Stimulated activated effector memory CD8-positive, alpha-beta T cell treated with anti-CD3 and anti-CD28 coated beads, Interleukin-12 subunit alpha, Interleukin-12 subunit beta, amount 100 ng/mL, for 72 hours (primary cell): Measurements from ENCODE around the gene GEMIN2.
"Not testable (repeated sequence)": the region's sequence is repeated elsewhere in the genome, so short reads cannot be mapped to it uniquely, and the experiment has no call there.

ENCODE experiments used
- ATAC-seq: fragments of 150-1000 bp; cut with Tn5 transposase; 2 replicates; pipeline ENCODE4 v1.10.0; 2021
- DNase-seq, 2 donors: peaks; one replicate each; pipeline ENCODE4 v3.0.0; 2021 to 2022; ENCODE audit warnings: low spot score in 2 of 2
- H3K27ac Mint-ChIP-seq: one replicate; pipeline ENCODE4 v1.8.0; 2022; ENCODE audit warnings: mild to moderate bottlenecking, mixed read lengths
- H3K36me3 Mint-ChIP-seq: one replicate; pipeline ENCODE4 v1.8.0; 2022; ENCODE audit warnings: mild to moderate bottlenecking, mixed read lengths
- H3K4me1 Mint-ChIP-seq: one replicate; pipeline ENCODE4 v1.8.0; 2022; ENCODE audit warnings: mixed read lengths
- H3K4me3 Mint-ChIP-seq: one replicate; pipeline ENCODE4 v1.8.0; 2022; ENCODE audit warnings: mild to moderate bottlenecking, mixed read lengths
- H3K9me3 Mint-ChIP-seq: one replicate; pipeline ENCODE4 v1.8.0; 2022; ENCODE audit warnings: mixed read lengths

The GEMIN2 gene, protein sequence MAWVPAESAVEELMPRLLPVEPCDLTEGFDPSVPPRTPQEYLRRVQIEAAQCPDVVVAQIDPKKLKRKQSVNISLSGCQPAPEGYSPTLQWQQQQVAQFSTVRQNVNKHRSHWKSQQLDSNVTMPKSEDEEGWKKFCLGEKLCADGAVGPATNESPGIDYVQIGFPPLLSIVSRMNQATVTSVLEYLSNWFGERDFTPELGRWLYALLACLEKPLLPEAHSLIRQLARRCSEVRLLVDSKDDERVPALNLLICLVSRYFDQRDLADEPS

DNA sequence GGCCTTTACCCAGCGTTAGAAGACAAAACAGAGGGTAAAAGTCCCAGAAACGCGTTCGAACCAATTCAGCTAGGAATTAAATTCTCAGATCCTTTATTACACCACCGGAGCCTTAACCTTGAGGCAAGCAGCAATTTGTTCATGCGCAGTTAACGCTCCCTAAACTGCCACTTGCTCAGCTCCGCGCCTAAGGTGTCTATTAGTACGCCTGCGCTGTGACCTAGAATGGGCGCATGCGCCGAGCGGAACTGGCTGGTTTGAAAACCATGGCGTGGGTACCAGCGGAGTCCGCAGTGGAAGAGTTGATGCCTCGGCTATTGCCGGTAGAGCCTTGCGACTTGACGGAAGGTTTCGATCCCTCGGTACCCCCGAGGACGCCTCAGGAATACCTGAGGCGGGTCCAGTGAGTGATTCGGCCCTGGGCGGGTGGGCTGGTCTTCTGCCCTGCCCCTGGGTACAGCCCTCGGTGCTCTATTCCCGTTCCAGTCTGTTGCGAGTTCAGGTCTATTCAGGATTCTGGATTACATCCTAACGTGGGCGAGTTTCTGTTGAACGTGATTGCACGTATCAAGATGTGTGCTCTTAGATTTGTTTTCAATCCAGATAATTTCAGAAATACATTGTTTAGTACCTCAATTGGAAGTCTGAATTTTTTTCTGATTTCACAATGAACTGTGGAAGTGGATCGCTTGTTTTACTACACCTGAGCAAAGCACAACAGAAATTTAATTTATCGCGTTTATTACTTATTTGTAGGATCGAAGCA, at the start of gene GEMIN2:
Gene GEMIN2 (plus strand): TSS at position 251 of the 766 bp plus-strand sequence. CDS start 16 bp downstream, at position 267.
- no peaks in the 10 kb centered on the region for H3K9me3 Mint-ChIP-seq
- peaks cover 12% of the 10 kb centered on the region for H3K4me1 Mint-ChIP-seq
- H3K36me3 Mint-ChIP-seq: peaks cover 50% of the 10 kb centered on the region
- DNase-seq (peak; percentile 90 to 96), ATAC-seq (peak; percentile 100)
- peak within 1 kb of the TSS; percentile 82 for H3K27ac Mint-ChIP-seq
- peak within 1 kb of the TSS; percentile 91 for H3K4me3 Mint-ChIP-seq

DNA sequence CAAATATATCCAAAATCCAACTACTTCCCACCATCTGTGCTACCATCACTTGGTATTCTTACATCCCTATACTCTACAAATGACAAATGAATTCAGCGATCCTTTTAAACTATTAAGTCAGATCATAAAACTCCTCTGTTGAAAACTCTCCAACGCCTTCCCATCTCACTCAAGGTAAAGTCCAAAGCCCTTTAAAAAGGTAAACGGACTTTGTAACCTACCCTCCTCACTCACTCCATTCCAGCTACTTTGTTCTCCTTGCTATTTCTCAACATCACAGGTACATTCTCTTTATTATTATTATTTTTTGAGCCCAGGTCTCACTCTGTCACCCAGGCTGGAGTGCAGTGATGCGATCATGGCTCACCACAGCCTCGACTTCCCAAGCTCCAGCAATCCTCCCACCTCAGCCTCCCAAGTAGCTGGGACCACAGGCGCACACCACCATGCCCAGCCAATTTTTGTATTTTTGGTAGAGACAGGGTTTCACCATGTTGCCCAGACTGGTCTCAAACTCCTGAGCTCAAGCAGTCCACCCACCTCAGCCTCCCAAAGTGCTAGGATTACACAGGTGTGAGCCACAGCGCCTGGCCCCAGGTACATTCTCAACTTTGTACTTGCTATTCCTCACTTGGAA, 44.8 kb upstream of the GEMIN2 start:
- peaks cover 97% of the 10 kb centered on the region for H3K36me3 Mint-ChIP-seq
- not testable (repeated sequence) for H3K9me3 Mint-ChIP-seq

DNA sequence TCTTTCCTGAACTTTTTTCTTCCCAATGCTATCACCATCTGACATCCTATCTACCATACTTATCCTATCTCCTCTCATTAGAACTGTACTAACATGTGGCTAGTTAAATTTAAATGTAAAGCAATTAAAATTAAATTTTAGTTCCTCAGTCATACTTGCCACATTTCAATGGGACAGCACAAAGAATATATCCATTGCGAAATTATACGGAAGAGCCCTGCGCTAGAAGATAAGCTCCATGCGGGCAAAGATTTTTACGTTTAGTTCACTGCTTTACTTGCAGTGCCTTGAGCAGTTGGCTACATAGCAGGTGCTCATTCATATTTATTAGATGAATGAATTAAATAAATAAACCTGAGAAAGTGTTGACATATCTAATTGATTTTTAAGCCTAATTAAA, 44.2 kb upstream of the GEMIN2 start:
- Mint-ChIP-seq H3K36me3 (peaks cover 97% of the 10 kb centered on the region), H3K27ac (no peak overlapping the region), H3K9me3 (no peaks in the 10 kb centered on the region), H3K4me3 (no peak overlapping the region), H3K4me1 (peaks cover 12% of the 10 kb centered on the region)
- DNase-seq (no peak), ATAC-seq (no peak)

More for the DNA sequence above, 44.8 kb upstream of the GEMIN2 start:
- not testable (repeated sequence) for DNase-seq, ATAC-seq, H3K4me3 Mint-ChIP-seq, H3K27ac Mint-ChIP-seq
- peaks cover 12% of the 10 kb centered on the region for H3K4me1 Mint-ChIP-seq

DNA sequence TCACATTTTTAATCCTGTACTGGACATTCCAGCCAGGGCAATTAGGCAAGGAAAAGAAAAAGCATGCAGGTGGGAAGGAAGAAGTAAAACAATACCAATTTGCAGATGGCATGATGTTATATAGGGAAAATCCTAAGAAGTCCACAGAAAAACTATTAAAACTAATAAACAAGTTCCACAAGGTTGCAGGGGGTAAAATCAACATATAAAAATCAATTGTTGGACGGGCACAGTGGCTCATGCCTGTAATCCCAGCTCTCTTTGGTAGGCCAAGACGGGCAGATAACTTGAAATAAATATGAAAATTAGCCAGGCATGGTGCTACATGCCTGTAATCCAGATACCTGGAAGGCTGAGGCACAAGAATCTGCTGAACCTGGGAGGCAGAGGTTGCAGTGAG, 43.0 kb upstream of the GEMIN2 start:
- ATAC-seq (no peak), DNase-seq (no peak)
- Mint-ChIP-seq H3K4me3 (no peak overlapping the region), H3K36me3 (peaks cover 97% of the 10 kb centered on the region), H3K27ac (peak overlapping the region; percentile 65), H3K4me1 (peaks cover 12% of the 10 kb centered on the region), H3K9me3 (no peaks in the 10 kb centered on the region)

DNA sequence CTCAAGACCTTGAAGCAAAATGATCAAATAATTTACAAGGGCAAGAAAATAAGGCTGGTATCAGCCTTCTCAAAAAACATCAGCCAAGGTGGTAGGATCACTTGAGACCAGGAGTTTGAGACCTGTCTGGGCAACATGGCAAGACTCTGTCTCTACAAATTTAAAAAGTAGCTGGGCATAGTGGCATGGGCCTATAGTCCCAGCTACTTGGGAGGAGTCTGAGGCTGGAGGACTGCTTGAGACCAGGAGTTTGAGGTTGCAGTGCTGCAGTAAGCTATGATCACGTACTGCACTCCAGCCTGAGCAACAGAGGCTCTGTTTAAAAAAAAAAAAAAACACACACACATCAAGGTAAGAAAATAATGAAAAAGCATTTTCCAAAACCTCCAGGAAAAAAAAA, 33.2 kb upstream of the GEMIN2 start:
- no peak for ATAC-seq
- H3K27ac Mint-ChIP-seq: no peak overlapping the region
- DNase-seq: no peak
- H3K4me3 Mint-ChIP-seq: no peak overlapping the region
- peaks cover 100% of the 10 kb centered on the region for H3K36me3 Mint-ChIP-seq
- no peaks in the 10 kb centered on the region for H3K9me3 Mint-ChIP-seq
- H3K4me1 Mint-ChIP-seq: no peaks in the 10 kb centered on the region

DNA sequence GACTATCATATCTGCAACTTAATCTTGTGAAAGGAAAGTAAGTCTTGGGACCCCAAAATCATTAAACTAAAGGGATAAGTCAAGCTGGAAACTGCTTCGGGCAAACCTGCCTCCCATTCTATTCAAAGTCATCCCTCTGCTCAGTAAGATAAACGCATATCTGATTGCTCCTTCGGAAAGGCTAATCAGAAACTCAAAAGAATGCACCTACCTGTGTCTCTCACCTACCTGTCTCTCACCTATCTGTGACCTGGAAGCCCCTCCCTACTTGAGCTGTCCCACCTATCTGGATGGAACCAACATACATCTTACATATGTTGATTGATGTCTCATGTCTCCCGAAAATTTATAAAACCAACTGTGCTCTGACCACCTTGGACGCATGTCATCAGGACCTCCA, 31.0 kb upstream of the GEMIN2 start:
- Mint-ChIP-seq H3K36me3 (peaks cover 100% of the 10 kb centered on the region), H3K27ac (no peak overlapping the region), H3K9me3 (no peaks in the 10 kb centered on the region), H3K4me1 (peaks cover 4% of the 10 kb centered on the region), H3K4me3 (no peak overlapping the region)
- no peak for DNase-seq
- ATAC-seq: no peak

DNA sequence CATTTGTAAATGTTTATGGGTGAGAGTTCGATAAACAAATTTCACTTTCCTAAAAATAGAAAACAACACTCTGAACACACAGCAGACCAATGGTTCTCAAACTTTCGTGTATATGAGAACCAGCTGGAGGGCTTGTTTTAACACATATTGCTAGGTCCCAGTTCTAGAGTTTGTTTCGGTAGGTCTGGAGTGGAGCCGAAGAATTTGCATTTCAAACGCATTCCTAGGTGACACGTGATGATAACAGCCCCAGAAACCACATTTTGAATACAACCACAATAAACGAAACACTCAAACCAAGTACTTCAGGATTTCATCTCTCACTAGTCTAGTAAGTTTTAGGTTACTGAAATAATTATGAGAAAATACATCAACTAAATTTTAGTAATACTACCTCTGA, 28.2 kb upstream of the GEMIN2 start:
- H3K9me3 Mint-ChIP-seq: no peaks in the 10 kb centered on the region
- peaks cover 100% of the 10 kb centered on the region for H3K36me3 Mint-ChIP-seq
- no peak for ATAC-seq
- no peak overlapping the region for H3K4me3 Mint-ChIP-seq
- peaks cover 17% of the 10 kb centered on the region for H3K4me1 Mint-ChIP-seq
- no peak for DNase-seq
- H3K27ac Mint-ChIP-seq: no peak overlapping the region

DNA sequence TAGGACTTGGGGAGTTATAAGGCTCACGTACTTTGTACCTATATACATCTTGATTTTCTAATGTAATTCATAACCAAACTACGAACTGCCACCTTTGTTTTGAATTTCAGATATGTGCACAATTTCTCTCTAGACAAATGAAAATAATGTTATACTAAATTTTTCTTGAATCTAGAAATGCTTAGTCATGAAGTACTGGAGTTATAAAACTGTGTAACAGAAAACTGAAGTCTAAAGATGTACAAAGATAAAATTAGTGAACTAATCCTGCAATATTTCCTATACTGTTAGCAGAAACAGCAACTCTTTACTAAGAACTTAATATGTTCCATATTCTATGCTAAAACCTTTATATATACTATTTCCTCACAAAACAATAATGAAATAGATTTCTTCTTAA, 26.6 kb upstream of the GEMIN2 start:
- Mint-ChIP-seq H3K4me1 (peaks cover 17% of the 10 kb centered on the region), H3K36me3 (peaks cover 100% of the 10 kb centered on the region), H3K9me3 (no peaks in the 10 kb centered on the region), H3K27ac (no peak overlapping the region), H3K4me3 (no peak overlapping the region)
- no peak for DNase-seq
- ATAC-seq: no peak

DNA sequence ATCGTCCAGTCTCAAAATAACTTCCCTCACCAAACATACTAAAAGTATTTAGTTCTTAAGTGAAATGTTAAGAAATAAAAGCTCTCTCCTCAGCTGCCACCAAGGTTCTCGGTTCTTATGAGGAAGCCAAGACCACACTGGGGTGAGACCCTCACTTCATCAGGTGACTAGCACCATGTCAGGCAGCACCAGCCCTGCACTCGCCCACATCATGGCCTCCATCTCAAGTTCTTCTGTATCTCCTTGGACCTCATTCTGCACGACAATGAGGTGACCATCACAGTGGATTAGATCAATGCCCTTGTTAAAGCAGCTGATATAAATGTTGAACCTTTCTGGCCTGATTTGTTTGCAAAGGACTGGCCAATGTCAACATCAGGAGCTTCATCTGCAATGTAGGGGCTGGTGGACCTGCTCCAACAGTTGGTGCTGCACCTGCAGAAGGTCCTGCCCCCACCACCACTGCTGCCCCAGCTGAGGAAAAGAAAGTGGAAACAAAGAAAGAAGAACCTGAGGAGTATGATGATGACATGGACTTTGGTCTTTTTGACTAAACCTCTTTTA, 23.5 kb upstream of the GEMIN2 start:
- H3K9me3 Mint-ChIP-seq: no peaks in the 10 kb centered on the region
- no peak for ATAC-seq
- peaks cover 28% of the 10 kb centered on the region for H3K4me1 Mint-ChIP-seq
- peaks cover 99% of the 10 kb centered on the region for H3K36me3 Mint-ChIP-seq
- no peak overlapping the region for H3K4me3 Mint-ChIP-seq
- no peak overlapping the region for H3K27ac Mint-ChIP-seq
- DNase-seq: no peak

DNA sequence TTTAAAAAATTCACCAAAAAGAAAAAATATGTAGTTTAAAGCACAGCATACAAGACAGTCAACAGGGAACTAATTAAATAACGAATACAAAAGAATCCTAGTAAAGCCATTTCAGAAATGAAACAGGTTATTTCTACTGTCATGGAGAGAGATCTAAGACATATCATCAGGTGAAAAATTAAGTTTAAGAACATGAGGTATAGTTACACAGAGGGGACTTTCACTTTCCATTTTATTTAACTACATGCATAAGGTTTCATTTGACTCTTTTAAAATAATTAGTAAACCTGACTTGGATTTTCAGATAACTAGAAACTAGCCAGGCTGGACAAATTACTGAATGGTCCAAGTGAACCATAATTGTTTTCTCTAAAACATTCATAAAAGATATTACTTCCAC, 22.4 kb upstream of the GEMIN2 start:
- no peak overlapping the region for H3K4me3 Mint-ChIP-seq
- peaks cover 28% of the 10 kb centered on the region for H3K4me1 Mint-ChIP-seq
- no peak for ATAC-seq
- DNase-seq: no peak
- no peak overlapping the region for H3K27ac Mint-ChIP-seq
- no peaks in the 10 kb centered on the region for H3K9me3 Mint-ChIP-seq
- peaks cover 99% of the 10 kb centered on the region for H3K36me3 Mint-ChIP-seq

DNA sequence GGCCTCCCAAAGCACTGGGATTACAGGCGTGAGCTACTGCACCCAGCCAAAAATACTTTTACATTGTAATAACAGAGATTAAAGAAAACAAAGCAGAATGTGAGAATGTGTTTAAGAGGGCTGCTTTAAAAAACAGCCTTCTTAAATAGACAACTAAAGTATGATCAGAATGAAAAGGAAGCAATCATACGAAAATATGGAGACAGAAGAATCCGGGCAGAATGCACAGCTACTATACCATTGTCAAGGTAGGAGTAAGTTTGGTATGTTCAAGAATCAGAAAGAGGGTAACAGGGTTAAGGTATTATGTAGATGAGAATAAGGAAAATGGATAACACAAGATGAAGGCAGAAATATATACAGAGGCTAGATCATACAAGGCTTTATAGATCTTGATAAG, 19.6 kb upstream of the GEMIN2 start:
- DNase-seq: no peak
- Mint-ChIP-seq H3K4me3 (no peak overlapping the region), H3K9me3 (no peaks in the 10 kb centered on the region), H3K27ac (peak overlapping the region; percentile 18), H3K4me1 (peaks cover 33% of the 10 kb centered on the region), H3K36me3 (peaks cover 83% of the 10 kb centered on the region)
- ATAC-seq: no peak

DNA sequence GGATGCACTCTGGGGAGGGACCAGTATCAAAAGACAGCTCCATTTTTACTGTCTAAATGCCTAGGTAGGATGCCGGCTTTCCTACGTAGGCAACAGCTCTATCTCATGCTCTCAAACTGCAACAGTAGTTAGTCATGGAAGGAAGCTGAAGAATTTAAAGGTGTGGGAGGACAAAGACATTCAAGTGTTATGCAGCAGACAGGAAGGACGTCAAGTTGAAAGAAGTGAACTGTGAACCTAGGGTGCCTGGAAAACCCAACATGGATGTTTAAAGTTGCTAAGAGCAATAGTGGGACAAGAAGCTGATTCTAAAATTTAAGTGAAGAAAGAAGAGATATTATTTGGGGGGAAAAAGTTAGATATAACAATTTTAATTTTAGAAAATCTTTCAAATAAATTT, 17.0 kb upstream of the GEMIN2 start:
- DNase-seq (no peak), ATAC-seq (peak; percentile 92)
- Mint-ChIP-seq H3K36me3 (peaks cover 64% of the 10 kb centered on the region), H3K4me1 (peaks cover 45% of the 10 kb centered on the region), H3K4me3 (no peak overlapping the region), H3K27ac (peak overlapping the region; percentile 0), H3K9me3 (no peaks in the 10 kb centered on the region)

DNA sequence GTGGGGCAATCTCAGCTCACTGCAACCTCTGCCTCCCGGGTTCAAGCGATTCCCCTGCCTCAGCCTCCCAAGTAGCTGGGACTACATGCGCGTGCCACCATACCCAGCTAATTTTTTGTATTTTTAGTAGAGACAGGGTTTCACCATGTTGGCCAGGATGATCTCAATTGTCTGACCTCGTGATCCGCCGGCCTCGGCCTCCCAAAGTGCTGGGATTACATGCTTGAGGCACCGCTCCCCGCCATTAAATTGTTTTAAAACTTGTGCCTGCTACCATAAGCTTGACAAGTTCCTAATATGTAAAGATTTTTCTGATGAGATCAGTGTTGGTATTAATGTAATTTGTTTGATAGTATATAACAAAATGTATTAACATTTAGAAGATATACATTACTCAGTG, 14.9 kb upstream of the GEMIN2 start:
- ATAC-seq, H3K27ac Mint-ChIP-seq, H3K9me3 Mint-ChIP-seq, DNase-seq, H3K4me3 Mint-ChIP-seq: not testable (repeated sequence)
- peaks cover 52% of the 10 kb centered on the region for H3K36me3 Mint-ChIP-seq
- H3K4me1 Mint-ChIP-seq: peaks cover 54% of the 10 kb centered on the region

DNA sequence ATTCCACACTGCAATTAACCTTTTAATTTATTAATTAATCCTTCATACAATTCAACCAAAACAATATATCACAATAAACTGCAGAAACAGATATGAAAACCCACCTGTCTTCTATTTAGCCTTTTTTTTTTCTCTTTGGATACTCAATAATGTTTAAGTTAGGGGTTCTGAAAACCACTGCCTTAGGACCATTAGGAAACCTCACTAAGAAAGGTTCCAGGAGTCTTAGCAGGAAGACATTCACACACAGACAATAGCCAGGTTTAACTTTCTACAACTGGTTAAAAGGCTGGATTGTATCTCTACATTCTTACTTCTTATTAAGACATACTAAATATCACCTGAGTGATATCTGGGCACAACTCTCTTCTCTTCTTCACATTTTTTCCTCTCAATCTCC, 14.4 kb upstream of the GEMIN2 start:
- no peak for ATAC-seq
- peaks cover 54% of the 10 kb centered on the region for H3K4me1 Mint-ChIP-seq
- no peak overlapping the region for H3K4me3 Mint-ChIP-seq

DNA sequence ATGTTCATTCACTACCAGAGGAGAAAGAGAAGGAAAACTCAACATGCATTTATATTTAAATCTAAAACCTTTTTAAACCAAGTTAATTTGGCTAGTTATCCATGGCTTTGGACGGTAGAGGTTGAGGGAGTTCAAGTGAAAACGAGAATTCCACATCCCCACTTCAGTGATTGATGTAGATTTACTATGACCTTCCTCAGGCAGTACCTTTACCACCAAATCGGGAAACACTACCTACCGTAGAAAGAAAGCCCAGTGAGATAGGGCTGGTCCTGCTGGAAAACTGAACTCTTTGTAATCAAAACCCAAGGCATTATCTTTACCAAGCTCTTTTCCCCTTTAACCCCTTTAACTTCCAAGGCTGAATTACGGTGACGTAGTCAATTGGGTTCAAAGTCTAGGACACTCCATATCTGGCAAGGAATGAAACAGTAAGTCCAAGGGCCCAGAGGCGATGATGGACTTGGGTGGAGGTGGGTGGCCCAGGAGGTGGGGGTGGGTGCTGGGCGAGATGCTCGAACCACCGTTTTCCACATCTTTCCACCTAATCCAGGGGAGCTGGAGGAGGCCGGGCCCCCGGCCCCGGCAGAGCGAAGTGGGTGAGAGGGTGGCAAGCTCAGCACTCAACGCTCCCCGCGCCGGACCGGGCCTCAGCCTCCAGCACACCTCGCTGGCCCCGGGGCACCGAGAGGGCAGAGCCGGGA, 11.7 kb upstream of the GEMIN2 start:
- Mint-ChIP-seq H3K4me1 (peaks cover 42% of the 10 kb centered on the region), H3K27ac (peak overlapping the region; percentile 97), H3K9me3 (no peaks in the 10 kb centered on the region), H3K36me3 (peaks cover 26% of the 10 kb centered on the region), H3K4me3 (peak overlapping the region; percentile 87)
- ATAC-seq (peak; percentile 44), DNase-seq (no peak)

More for the DNA sequence above, 14.4 kb upstream of the GEMIN2 start:
- H3K36me3 Mint-ChIP-seq: peaks cover 46% of the 10 kb centered on the region
- H3K9me3 Mint-ChIP-seq: no peaks in the 10 kb centered on the region
- H3K27ac Mint-ChIP-seq: peak overlapping the region; percentile 0
- DNase-seq: no peak
